Parathyroid adenoma (tissue), 2 donors: ENCODE measurements around the gene KRTAP4-6.

Source experiments
- H2AFZ ChIP-seq: fragments of 300-600 bp; sonication (generic); one replicate; pipeline ENCODE4 v1.7.0; 2017; ENCODE audit warnings: antibody characterized with exemption, mild to moderate bottlenecking
- H3K27ac ChIP-seq: fragments of 300-600 bp; sonication (generic); one replicate; pipeline ENCODE4 v1.7.0; 2017
- H3K27me3 ChIP-seq: fragments of 300-600 bp; sonication (generic); one replicate; pipeline ENCODE4 v1.7.0; 2017; ENCODE audit warnings: low read length; ENCODE audit not compliant: control insufficient read depth, insufficient read depth
- H3K36me3 ChIP-seq: fragments of 300-600 bp; sonication (generic); one replicate; pipeline ENCODE4 v1.7.0; 2017; ENCODE audit warnings: low read length; ENCODE audit not compliant: control insufficient read depth, insufficient read depth
- H3K4me1 ChIP-seq: fragments of 300-600 bp; sonication (generic); one replicate; pipeline ENCODE4 v1.7.0; 2017; ENCODE audit warnings: control low read depth
- H3K4me2 ChIP-seq: fragments of 300-600 bp; sonication (generic); one replicate; pipeline ENCODE4 v1.7.0; 2017; ENCODE audit warnings: low read length
- H3K4me3 ChIP-seq: fragments of 300-600 bp; sonication (generic); one replicate; pipeline ENCODE4 v1.7.0; 2017; ENCODE audit warnings: low read depth, low read length
- H3K79me2 ChIP-seq: fragments of 300-600 bp; sonication (generic); one replicate; pipeline ENCODE4 v1.7.0; 2017; ENCODE audit warnings: control low read depth
- H3K9ac ChIP-seq: fragments of 300-600 bp; sonication (generic); one replicate; pipeline ENCODE4 v1.7.0; 2017; ENCODE audit warnings: mild to moderate bottlenecking
- H3K9me3 ChIP-seq: fragments of 300-600 bp; sonication (generic); one replicate; pipeline ENCODE4 v1.7.0; 2017; ENCODE audit warnings: low read length; ENCODE audit not compliant: control insufficient read depth
- TF ChIP-seq, protein P1 (sequence below): fragments of 300-600 bp; sonication (generic); IDR thresholded peaks from one replicate; pipeline ENCODE4 v1.7.0; 2017; ENCODE audit warnings: antibody characterized with exemption, mild to moderate bottlenecking
- donor health status: primary hyperparathyroidism.

Gene KRTAP4-6

DNA sequence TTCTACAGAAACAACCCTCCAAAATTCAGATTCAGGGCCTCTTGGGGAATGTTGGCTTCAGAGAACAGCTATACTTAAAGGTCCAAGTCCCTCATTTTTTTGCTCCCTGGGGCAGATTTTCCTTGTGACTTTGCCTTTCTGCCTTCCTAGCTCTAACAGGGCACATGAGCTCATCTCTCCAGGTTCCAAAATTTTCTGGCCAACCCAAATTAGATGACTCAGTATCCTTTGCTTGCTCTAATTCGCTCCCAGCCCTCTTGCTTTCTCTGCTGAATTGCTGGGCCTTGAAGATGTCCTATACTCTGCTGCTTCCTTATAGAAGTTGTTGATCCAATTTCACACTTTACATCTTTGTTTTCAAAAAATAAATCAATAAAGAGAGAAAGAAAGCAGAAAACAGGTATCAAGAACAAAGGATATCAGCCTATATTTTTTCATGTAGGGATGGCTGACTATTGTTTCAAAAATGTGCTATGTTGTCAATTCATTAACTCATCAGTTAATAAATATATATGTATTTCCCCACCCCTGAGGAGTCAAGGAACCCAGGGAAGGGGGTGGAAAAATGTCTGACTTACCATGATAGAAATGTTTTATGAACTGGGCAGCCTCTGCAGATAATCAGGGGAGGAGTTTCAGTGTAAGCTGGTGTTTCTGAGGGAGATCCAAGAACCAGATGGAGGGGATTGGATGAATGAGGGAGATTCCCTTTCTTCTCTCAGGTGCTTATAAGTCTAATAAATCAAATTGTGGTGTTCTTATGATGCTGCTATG, 38.7 kb upstream of the KRTAP4-6 start:
- H3K36me3 ChIP-seq, result no peaks in the 10 kb centered on the region
- H3K79me2 ChIP-seq, result no peaks in the 10 kb centered on the region
- no peak overlapping the region for H3K9ac ChIP-seq
- H2AFZ ChIP-seq, result no peak overlapping the region
- H3K4me3 ChIP-seq, result no peak overlapping the region
- H3K27me3 ChIP-seq, result no peaks in the 10 kb centered on the region
- H3K4me1 ChIP-seq, result no peaks in the 10 kb centered on the region
- no peaks in the 10 kb centered on the region for H3K9me3 ChIP-seq
- H3K4me2 ChIP-seq, result no peak overlapping the region
- TF ChIP-seq, protein P1, sequence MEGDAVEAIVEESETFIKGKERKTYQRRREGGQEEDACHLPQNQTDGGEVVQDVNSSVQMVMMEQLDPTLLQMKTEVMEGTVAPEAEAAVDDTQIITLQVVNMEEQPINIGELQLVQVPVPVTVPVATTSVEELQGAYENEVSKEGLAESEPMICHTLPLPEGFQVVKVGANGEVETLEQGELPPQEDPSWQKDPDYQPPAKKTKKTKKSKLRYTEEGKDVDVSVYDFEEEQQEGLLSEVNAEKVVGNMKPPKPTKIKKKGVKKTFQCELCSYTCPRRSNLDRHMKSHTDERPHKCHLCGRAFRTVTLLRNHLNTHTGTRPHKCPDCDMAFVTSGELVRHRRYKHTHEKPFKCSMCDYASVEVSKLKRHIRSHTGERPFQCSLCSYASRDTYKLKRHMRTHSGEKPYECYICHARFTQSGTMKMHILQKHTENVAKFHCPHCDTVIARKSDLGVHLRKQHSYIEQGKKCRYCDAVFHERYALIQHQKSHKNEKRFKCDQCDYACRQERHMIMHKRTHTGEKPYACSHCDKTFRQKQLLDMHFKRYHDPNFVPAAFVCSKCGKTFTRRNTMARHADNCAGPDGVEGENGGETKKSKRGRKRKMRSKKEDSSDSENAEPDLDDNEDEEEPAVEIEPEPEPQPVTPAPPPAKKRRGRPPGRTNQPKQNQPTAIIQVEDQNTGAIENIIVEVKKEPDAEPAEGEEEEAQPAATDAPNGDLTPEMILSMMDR, result no peak
- no peak overlapping the region for H3K27ac ChIP-seq

DNA sequence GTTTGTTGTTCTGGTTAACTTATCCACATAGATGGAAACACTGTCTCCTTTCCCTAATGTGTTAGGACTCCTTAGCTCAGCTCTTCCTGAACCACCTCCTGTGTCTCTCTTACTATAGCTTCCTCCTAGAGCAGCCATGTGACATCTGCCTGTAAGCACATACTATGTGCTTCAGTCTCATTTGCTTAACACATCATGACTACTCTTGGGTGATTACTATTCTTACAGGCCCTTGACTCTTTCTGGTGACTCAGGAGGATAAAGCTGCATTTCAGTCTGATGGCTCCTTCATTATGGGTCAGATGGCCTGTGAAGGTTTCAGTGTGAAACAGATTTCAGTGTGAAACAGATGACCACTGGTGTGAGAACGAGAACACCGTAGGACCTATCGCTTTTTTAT, 38.0 kb upstream of the KRTAP4-6 start:
- Histone ChIP-seq H3K9ac (no peak overlapping the region), H3K4me3 (no peak overlapping the region), H3K9me3 (no peaks in the 10 kb centered on the region), H2AFZ (no peak overlapping the region), H3K79me2 (no peaks in the 10 kb centered on the region), H3K27me3 (no peaks in the 10 kb centered on the region), H3K4me2 (no peak overlapping the region), H3K36me3 (no peaks in the 10 kb centered on the region), H3K27ac (no peak overlapping the region), H3K4me1 (no peaks in the 10 kb centered on the region)
- TF ChIP-seq, protein P1, result no peak

DNA sequence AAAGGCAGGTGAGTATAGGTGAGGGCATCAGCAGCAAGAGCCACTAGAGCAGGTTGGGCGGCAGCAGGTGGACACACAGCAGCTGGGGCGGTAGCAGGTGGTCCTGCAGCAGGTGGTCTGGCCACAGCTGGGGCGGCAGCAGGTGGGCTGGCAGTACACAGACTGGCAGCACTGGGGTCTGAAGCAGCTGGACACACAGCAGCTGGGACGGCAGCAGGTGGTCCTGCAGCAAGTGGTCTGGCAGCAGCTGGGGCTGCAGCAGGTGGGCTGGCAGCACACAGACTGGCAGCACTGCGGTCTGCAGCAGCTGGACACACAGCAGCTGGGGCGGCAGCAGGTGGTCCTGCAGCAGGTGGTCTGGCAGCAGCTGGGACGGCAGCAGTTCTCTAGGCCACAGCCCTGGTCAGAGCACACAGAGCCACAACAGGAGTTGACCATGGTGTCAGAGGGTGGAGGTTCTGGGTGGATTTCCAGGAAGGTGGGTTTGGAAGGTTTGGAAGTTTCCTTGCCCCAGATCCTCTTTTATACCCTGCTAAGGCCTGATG, 37.5 kb upstream of the KRTAP4-6 start, which contains the start of gene KRTAP4-2:
KRTAP4-2 (minus strand) TSS at position 495 of the 545 bp plus-strand sequence; CDS start at position 438, 57 bp downstream.
- Histone ChIP-seq H3K79me2 (no peaks in the 10 kb centered on the region), H3K4me2 (no peak within 1 kb of the TSS), H3K4me3 (no peak within 1 kb of the TSS), H3K9ac (no peak within 1 kb of the TSS), H3K9me3 (no peaks in the 10 kb centered on the region), H2AFZ (no peak within 1 kb of the TSS), H3K36me3 (no peaks in the 10 kb centered on the region), H3K27ac (no peak within 1 kb of the TSS), H3K27me3 (no peaks in the 10 kb centered on the region), H3K4me1 (no peaks in the 10 kb centered on the region)
- TF ChIP-seq, protein P1, result no peak

DNA sequence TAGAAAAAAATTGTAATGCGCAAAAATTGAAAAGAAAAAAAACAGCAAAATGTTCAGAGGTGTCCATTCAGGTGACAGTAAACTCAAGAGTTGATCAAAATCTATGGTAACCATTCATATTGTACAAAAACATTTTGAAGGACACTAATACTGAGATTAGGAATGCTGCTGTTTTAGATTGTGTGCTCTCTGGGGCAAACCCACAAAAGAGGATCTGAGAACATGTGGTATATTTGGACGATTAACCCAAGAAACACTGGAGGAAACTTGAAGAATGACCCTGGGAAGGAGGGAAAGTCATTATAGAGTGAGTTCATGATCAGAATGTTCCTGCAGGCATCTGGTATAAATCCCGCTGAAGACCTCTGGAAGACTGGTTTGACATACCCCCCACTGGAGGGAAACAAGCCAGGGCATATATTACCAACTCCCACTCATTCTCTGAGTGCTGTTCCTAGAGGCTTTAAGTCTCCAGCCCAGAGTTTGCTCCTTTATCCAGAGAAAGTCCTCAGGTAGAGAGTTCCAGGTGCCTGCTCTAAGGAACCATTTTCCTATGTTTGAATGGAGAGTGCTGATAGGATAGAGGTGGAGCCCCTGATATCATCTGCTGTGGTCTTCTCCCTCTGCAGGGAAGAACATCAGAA, 36.5 kb upstream of the KRTAP4-6 start:
- TF ChIP-seq, protein P1, result no peak
- Histone ChIP-seq H3K27ac (no peak overlapping the region), H3K27me3 (no peaks in the 10 kb centered on the region)

More for the DNA sequence above, 36.5 kb upstream of the KRTAP4-6 start:
- H3K9ac ChIP-seq, result no peak overlapping the region
- H3K4me1 ChIP-seq, result no peaks in the 10 kb centered on the region
- H3K36me3 ChIP-seq, result no peaks in the 10 kb centered on the region
- H3K4me3 ChIP-seq, result no peak overlapping the region
- H2AFZ ChIP-seq, result no peak overlapping the region
- no peaks in the 10 kb centered on the region for H3K79me2 ChIP-seq
- H3K9me3 ChIP-seq, result no peaks in the 10 kb centered on the region
- no peak overlapping the region for H3K4me2 ChIP-seq
